ENCODE results near the gene MAD1L1.

DNA sequence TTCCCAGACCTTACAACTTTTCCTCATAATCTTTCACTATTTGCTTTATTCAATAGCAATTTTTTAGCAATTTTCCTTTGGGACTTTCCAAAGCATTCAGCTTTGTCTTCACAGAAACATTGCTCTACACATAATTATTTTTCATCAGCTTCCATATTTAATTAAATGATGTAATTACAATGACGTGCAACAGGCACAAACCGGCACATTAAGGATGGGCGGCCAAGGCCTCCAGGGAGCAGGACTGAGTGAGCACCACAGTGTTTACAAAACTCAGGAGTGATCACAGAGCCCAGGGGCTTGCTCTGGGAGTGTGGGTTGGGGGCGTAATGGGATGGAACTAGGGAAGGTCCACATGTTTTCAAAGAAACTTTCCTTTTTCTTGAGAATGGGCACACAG, 69.8 kb downstream of the MAD1L1 start:
- TF ChIP-seq POLR2A (IDR thresholded peaks at IDR 0.05) (no peak), POLR2AphosphoS5 (IDR thresholded peaks at IDR 0.05) (no peak), EP300 (IDR thresholded peaks at IDR 0.05) (no peak)
- TF ChIP-seq, protein P1, sequence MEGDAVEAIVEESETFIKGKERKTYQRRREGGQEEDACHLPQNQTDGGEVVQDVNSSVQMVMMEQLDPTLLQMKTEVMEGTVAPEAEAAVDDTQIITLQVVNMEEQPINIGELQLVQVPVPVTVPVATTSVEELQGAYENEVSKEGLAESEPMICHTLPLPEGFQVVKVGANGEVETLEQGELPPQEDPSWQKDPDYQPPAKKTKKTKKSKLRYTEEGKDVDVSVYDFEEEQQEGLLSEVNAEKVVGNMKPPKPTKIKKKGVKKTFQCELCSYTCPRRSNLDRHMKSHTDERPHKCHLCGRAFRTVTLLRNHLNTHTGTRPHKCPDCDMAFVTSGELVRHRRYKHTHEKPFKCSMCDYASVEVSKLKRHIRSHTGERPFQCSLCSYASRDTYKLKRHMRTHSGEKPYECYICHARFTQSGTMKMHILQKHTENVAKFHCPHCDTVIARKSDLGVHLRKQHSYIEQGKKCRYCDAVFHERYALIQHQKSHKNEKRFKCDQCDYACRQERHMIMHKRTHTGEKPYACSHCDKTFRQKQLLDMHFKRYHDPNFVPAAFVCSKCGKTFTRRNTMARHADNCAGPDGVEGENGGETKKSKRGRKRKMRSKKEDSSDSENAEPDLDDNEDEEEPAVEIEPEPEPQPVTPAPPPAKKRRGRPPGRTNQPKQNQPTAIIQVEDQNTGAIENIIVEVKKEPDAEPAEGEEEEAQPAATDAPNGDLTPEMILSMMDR (IDR thresholded peaks at IDR 0.05): no peak
